OCI-LY3 (cell line): ENCODE results near the gene RERE.

Experiments
- EZH2phosphoT487 ChIP-seq: fragments of 200-600 bp; shearing (Covaris generic); IDR thresholded peaks from 2 replicates; pipeline ENCODE4 v1.6.1; 2018; ENCODE audit warnings: antibody characterized with exemption, mixed run types, low read depth
- TF ChIP-seq, protein P1 (sequence below): fragments of 200-600, 300-600 bp; sonication (generic); IDR thresholded peaks from 2 replicates; pipeline ENCODE4 v1.5.1; 2014; ENCODE audit warnings: antibody characterized with exemption, low read length, low read depth

- TF ChIP-seq, protein P1, sequence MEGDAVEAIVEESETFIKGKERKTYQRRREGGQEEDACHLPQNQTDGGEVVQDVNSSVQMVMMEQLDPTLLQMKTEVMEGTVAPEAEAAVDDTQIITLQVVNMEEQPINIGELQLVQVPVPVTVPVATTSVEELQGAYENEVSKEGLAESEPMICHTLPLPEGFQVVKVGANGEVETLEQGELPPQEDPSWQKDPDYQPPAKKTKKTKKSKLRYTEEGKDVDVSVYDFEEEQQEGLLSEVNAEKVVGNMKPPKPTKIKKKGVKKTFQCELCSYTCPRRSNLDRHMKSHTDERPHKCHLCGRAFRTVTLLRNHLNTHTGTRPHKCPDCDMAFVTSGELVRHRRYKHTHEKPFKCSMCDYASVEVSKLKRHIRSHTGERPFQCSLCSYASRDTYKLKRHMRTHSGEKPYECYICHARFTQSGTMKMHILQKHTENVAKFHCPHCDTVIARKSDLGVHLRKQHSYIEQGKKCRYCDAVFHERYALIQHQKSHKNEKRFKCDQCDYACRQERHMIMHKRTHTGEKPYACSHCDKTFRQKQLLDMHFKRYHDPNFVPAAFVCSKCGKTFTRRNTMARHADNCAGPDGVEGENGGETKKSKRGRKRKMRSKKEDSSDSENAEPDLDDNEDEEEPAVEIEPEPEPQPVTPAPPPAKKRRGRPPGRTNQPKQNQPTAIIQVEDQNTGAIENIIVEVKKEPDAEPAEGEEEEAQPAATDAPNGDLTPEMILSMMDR = no peak
- TF ChIP-seq EZH2phosphoT487 = no peak
These were observed 5.8 kb upstream of the RERE start for GRCh38 chr1:8823295-8823664.
